Subcutaneous adipose tissue (tissue), 4 donors: ENCODE results near the gene CUEDC1. TPM values are rescaled to one million over a fixed set of nuclear protein-coding genes. Genes with fewer than 3 reads are reported as not detected.

ENCODE experiments used
- CTCF ChIP-seq: fragments of 450-650 bp; IDR thresholded peaks from one replicate; pipeline ENCODE4 v1.5.1; 2016; ENCODE audit warnings: low read depth, mild to moderate bottlenecking, control low read depth, antibody characterized with exemption, moderate library complexity
- total RNA-seq, 4 donors: library from RNA; depleted of rRNA; stranded (reverse); fragments of >200 nt; gene quantifications; one replicate each; pipeline ENCODE4 v1.1.0, GENCODE V29; 2016

The CUEDC1 gene
- total RNA-seq, 4 donors from 2014 or later = 18.0 to 22.5 (median 21.1) TPM

DNA sequence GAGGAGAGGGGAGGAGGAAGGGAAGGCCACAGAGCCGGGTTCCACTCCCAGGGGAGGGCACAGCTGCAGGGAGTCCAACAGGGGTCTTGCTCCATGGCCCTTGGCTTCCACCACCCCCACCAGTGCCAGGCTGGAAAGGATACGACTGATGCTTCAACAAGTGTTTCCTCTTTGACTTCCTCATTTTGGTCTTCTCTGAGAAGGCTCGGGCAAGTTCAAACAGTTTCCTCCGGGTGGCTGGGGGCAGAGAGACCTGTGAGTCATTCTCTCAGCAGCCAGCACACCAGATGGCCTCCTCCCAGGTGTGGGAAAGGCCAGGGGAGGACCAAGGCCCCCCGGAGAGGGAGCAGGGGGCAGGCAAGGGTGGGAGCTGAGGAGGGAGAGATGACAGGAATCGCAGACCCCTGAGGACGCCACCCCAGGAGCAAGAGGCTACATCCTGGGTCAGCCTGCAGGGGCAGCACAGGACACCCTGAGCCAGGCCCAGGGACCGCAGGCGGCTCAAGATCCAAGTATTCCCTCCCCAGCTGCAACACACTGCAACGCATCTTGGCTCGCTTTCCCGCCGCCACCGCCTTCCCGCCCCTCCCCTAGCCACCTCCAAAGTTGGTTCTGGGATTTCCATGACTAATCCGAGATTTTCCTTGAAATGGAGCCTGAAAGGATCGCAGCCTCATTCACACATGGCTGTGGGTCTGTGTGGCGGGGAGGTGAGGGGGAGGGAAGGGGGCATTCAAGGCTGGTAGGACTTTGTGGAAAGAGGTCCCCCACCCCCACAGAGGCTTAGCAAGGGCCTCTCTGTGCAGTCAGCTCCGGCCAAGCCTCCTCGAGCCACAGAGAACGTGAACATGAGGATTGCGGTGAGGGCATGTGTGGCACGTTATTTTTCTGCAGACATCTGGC lies 87.0 kb downstream of the CUEDC1 start:
- no peak for TF ChIP-seq CTCF

DNA sequence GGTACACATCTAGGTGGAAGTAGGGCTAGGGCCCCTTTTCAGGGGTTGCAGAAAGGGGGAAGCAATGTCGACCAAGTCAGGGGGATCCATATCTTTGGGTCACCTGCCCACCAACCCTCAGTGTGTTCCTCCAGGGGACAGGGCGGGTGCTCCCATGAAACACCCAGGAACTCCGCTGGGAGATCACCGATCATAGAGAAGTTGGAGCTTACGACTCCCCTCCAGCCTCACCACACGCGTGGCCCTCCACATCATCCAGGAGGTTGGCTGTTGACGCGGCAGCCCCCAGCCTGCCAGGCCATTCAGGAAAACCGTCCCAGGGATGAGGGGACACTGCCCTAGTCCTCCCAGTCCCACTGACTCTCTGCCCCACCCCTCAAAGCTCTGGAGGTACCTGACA lies 88.1 kb downstream of the CUEDC1 start:
- TF ChIP-seq CTCF = no peak

DNA sequence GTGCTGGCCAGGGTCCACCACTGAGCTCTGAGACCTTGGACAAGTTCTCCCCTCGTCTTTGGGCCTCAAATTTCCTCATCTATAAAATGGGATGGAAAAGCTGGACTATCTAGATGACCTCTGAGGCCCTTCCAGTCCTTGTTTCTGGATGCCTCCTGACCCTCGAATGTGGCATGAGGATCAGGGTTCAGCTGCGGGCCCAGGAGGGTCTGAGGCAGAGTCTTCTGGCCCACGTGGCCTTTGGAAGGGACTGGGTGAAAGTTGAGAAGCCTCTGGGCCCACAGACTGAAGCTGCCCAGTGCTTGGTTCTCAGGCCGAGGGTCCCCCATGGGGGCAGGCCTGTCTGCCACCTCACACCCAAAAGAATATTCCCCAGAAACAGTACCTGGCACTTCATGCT lies 88.5 kb downstream of the CUEDC1 start:
- no peak for TF ChIP-seq CTCF

DNA sequence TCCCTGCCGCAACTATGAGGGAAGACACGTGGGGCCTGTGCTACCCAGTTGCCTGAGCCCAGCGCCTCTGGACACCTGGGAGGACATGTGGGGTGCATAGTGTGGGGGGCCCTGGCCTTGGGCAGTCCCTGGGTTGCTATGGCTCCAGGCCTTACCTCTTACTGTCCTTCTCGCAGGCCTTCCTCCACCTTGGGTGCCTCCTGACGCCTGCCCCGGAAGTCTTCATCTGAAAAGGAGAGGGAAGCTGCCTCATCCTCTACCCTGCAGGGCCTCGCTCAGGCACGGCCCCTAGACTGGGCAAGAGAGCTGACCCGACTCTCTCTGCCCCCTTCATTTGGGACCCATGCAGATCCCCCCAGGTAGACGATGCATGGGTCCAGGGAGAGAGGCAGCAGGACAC lies 88.9 kb downstream of the CUEDC1 start:
- no peak for TF ChIP-seq CTCF

DNA sequence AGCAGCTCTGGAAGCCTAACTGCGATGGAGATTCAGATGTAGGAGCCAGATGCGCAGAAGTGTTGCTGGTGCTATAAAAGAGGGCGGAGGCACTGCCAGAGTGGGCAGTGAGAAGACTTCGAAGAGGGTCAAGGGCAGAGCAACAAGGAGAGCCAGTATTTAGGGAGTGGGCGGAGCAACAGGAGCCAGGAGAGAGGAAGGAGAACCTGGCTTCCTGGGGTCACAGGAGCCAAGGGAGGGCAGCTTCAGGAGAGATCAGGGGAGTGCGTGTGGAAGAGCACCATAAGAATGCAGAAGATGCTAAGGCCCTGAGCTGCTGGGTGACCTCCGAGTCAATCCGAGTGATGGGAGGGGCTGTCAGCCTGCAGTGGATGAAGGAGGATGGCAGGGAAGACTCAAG lies 90.9 kb downstream of the CUEDC1 start:
- no peak for TF ChIP-seq CTCF

DNA sequence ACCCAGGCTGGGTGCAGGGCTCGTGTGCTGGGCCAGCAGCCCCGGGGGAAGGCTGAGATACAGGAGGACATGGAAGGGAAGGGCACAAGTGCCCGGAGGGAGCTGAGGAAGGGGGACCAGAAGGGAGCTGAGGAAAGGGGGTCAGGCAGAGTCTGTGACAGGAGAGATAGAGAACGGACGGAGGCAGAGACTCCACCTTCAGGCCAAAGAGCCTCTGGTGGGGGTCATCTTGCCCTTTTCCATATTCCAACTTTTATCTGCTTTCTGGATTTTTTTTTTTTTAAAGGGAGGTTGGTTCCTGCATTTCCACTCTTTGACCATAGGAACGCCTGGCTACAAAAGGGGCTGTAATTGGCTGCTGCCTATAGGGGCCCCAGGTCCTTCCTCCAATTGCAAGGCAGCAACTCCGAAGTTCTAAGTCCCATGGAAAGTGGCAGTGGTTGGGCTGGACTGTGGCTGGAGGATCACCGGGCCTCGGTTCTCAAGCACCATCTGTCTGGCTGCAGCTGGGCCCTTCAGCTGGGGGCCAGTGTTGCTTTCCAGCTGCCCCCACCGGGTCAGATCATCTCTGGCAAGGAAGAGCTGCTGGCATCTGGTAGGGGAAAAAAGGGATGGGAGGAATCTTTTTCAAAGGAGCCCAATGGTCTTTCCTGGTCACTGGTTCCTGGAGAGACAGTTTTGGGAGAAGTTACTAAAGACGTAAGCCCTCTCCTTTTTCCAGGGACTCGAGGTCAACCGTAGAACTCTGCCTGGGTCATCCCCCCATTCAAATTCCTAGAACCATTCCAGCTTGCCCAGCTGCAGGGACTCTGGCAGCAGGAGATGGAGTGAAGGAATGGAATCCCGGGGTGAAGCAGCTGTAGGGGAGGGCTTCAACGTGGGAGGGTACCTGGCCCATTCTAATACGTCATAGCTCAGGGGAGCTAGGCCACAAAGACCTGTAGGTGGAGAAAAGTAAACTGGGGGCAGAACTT lies 92.2 kb downstream of the CUEDC1 start:
- TF ChIP-seq CTCF = no peak
